HL-60 (cell line): ENCODE results near the gene C2CD4C.

Experiments
- DNase-seq, 2 experiments: peaks; one replicate each; pipeline ENCODE4 v3.0.0-alpha.2; 2010 to 2020; ENCODE audit warnings: low read depth in 1 of 2, low spot score in 1 of 2
- H3K27ac ChIP-seq: fragments of 250-450 bp; sonication (Bioruptor Pico); replicated peaks from 2 replicates; pipeline ENCODE4 v1.5.1; 2020; ENCODE audit warnings: mild to moderate bottlenecking, moderate library complexity
- H3K27me3 ChIP-seq: fragments of 250-450 bp; sonication (Bioruptor Pico); 2 replicates; pipeline ENCODE4 v1.5.1; 2021; ENCODE audit warnings: mild to moderate bottlenecking, moderate library complexity; ENCODE audit not compliant: insufficient read depth, poor library complexity, severe bottlenecking
- H3K4me3 ChIP-seq: replicated peaks from 2 replicates; pipeline ENCODE4 v1.5.1; 2011; ENCODE audit warnings: mild to moderate bottlenecking, control low read depth, low read length; ENCODE audit not compliant: insufficient read depth
- CTCF ChIP-seq: IDR thresholded peaks from one replicate; pipeline ENCODE4 v1.5.1; 2011; ENCODE audit warnings: low read length, control low read depth, inconsistent platforms; ENCODE audit not compliant: insufficient read depth
- GABPA ChIP-seq: IDR thresholded peaks from 2 replicates; pipeline ENCODE4 v1.6.1; 2012; ENCODE audit warnings: low read depth
- POLR2AphosphoS5 ChIP-seq: IDR thresholded peaks from 2 replicates; pipeline ENCODE4 v1.6.1; 2012; ENCODE audit warnings: low read depth
- SPI1 ChIP-seq: IDR thresholded peaks from 2 replicates; pipeline ENCODE4 v1.6.1; 2012; ENCODE audit warnings: low read depth, mild to moderate bottlenecking, borderline replicate concordance
- TF ChIP-seq, protein P1 (sequence below): IDR thresholded peaks from 2 replicates; pipeline ENCODE4 v1.6.1; 2012; ENCODE audit warnings: low read depth; ENCODE audit not compliant: insufficient replicate concordance

The C2CD4C gene

GRCh38 chr19:369256-369655, 39.7 kb downstream of the C2CD4C start:
- no peaks in the 10 kb centered on the region for H3K27me3 ChIP-seq
- TF ChIP-seq, protein P1, sequence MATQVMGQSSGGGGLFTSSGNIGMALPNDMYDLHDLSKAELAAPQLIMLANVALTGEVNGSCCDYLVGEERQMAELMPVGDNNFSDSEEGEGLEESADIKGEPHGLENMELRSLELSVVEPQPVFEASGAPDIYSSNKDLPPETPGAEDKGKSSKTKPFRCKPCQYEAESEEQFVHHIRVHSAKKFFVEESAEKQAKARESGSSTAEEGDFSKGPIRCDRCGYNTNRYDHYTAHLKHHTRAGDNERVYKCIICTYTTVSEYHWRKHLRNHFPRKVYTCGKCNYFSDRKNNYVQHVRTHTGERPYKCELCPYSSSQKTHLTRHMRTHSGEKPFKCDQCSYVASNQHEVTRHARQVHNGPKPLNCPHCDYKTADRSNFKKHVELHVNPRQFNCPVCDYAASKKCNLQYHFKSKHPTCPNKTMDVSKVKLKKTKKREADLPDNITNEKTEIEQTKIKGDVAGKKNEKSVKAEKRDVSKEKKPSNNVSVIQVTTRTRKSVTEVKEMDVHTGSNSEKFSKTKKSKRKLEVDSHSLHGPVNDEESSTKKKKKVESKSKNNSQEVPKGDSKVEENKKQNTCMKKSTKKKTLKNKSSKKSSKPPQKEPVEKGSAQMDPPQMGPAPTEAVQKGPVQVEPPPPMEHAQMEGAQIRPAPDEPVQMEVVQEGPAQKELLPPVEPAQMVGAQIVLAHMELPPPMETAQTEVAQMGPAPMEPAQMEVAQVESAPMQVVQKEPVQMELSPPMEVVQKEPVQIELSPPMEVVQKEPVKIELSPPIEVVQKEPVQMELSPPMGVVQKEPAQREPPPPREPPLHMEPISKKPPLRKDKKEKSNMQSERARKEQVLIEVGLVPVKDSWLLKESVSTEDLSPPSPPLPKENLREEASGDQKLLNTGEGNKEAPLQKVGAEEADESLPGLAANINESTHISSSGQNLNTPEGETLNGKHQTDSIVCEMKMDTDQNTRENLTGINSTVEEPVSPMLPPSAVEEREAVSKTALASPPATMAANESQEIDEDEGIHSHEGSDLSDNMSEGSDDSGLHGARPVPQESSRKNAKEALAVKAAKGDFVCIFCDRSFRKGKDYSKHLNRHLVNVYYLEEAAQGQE = no peak
- TF ChIP-seq SPI1 (no peak), GABPA (no peak), POLR2AphosphoS5 (no peak), CTCF (no peak)
- no peak overlapping the region for H3K4me3 ChIP-seq

DNA sequence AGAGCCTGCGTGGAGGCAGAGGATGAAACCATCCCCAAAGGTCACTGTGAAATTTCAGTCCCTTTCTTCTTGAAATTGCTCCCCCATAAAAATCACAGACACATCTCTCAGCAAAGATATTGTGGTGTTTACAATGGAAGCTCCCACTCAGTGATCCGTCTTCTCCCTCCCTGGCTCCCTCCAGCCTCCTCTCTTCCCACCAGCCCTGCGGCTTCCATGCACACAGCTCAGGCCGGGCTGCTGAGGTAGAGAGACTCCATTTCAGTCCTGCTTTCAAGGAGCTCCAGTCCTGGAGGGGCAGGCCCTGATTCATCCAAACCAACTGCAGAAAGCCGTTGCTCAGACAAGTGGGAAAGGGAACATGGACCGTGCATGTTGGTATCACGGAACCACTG, 40.3 kb downstream of the C2CD4C start:
- Histone ChIP-seq H3K27me3 (no peaks in the 10 kb centered on the region), H3K27ac (no peak overlapping the region)
- TF ChIP-seq SPI1 (no peak), CTCF (no peak), GABPA (no peak), POLR2AphosphoS5 (no peak)
- TF ChIP-seq, protein P1 = no peak

More at GRCh38 chr19:369256-369655, 39.7 kb downstream of the C2CD4C start:
- no peak for DNase-seq
- no peak overlapping the region for H3K27ac ChIP-seq

GRCh38 chr19:367963-368629, 40.9 kb downstream of the C2CD4C start:
- DNase-seq = no peak
- TF ChIP-seq GABPA (no peak), CTCF (no peak), SPI1 (no peak), POLR2AphosphoS5 (no peak)
- TF ChIP-seq, protein P1 = no peak
- Histone ChIP-seq H3K4me3 (no peak overlapping the region), H3K27me3 (no peaks in the 10 kb centered on the region), H3K27ac (no peak overlapping the region)

More for the DNA sequence above, 40.3 kb downstream of the C2CD4C start:
- DNase-seq = no peak
- no peak overlapping the region for H3K4me3 ChIP-seq
